HG02943 (cell line): Measurements from ENCODE around the gene OST4.
A peak's percentile ranks its signal among the peaks of the same experiment; 100 is the strongest.
"Not testable (repeated sequence)": the region's sequence is repeated elsewhere in the genome, so short reads cannot be mapped to it uniquely, and the experiment has no call there.

Experiments used
- ATAC-seq: cut with Tn5 transposase; IDR thresholded peaks from one replicate; pipeline ENCODE4 v1.9.1; 2021; ENCODE audit warnings: mild to moderate bottlenecking, low read depth, moderate library complexity; ENCODE audit not compliant: unreplicated experiment

The OST4 gene

DNA sequence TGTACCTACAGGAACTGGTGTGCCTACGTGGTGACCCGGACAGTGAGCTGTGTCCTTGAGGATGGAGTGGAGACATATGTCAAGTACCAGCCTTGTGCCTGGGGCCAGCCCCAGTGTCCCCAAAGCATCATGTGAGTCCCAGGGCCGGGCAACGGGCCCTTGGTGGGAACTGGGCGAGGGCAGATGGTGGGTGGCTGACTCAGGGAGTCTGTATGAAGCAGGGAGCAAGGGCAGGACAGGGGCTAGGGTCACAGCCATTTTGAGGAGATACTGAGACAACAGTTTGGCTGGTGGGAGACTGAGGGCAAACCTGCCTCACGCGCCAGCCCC lies 8.7 kb upstream of the OST4 start:
- ATAC-seq: no peak

DNA sequence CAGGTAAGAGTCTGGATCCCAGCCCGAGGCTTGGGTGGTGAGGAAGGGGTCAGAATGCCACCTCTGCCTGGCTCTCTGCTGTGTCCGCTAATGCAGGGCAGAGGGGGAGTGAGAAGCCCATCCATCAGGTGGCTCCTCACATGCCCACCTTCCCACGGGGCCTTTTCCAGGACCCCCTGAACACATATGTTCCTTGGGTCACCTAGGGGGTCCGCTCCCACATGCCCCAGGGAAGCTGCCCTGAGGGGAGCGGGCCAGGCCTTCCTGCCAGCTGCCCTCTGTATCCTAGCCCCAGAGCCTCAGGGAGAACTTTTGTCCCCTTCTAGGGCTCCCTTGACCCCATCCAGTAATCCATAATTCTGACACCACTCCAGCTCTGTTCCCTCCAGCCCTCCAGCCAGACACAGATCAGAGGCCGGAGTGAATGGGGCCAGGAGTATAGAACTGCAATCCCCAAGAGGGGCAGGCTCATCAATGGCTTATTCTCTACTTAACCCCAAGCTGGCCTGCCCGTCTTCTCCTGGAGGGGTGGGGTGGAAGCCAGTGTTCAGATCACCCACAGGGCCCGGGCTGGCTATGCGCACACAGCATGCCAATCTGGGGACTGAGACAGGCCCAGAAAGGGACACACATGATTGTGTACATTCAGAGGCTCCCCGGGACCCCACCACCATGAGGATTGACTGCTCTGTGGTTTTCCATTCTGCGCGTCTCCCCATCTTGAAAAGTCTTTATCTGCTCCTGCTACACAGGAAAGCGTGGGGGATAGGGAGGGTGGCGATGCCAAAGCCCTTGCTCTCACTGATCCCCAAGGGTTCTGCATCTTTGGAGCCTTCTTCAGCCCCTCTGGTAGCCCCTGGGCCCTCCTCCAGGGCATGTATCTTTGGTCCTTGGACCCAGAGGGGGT lies 8.0 kb upstream of the OST4 start:
- no peak for ATAC-seq

DNA sequence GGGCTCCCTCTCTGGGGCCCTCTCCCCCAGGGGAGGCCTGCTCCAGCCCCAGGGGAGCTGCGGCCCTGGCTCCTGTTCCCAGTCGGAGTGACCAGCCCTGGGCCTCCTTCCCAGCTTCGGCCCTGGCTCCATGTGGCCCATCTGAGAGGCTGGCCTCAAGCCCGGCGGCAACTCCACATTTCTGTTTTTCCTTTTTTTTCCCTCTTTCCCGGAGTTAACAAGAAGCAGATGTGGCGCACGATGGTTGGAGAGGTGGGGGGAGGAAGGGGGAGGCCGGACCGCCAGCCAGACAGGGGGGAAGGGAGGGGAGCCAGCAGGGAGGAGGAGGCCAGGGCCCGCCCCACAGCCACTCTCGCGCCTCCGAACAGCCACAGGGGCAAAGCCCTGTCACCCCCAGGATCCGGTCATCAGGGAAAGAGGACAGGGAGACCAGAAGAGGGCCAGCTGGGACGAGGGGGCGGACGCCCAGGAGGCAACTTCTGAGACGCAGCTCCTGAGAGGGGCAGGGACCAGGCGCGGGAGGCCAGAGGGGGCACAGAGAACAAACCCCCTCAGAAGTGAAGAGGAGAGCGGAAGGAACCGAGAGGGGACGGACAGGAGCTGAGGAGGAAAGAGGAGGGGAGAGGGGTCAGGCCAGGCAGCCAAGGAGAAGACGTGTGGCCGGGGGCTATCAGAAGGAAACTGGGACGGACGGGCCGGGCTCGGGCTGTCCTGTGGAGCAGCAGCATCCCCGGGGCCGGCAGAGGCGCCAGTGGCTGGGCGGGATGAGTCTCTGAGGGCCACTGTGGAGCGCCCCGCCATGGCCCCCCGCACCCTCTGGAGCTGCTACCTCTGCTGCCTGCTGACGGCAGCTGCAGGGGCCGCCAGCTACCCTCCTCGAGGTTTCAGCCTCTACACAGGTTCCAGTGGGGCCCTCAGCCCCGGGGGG lies 7.1 kb upstream of the OST4 start, which contains the start of gene EMILIN1:
Gene EMILIN1 (plus strand): TSS at position 349 of the 928 bp plus-strand sequence. CDS start 451 bp downstream, at position 800.
- no peak for ATAC-seq

- ATAC-seq: no peak
Measured at GRCh38 chr2:27077231-27077630, 5.8 kb upstream of the OST4 start.

DNA sequence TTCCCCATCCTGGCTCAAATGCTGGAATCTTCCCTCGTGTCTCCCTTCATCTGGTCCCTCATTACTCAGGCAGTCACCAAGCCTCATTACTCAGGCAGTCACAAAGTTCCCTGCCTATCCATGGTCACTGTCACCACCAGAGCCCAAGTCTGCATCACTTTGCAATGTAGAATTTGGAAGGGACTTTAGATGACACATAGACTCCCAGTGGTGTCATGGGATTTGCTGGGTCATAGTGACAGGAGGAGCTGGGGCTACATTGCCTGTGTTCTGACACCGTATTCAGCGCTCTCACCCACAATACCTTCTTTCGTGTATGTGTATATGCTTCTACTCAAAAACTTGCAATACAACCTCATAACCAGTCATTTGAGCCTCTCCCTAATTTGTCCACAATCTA lies 4.9 kb upstream of the OST4 start:
- no peak for ATAC-seq

DNA sequence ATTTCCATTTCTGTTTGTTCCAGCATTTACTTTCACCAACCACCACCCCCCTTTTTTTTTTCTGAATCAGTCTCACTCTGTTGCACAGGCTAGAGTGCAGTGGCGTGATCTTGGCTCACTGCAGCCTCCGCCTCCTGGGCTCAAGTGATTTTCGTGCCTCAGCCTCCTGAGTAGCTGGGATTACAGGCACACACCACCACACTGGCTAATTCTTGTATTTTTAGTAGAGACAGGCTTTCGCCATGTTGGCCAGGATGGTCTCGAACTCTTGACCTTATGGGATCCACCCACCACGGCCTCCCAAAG lies 4.1 kb upstream of the OST4 start:
- ATAC-seq: not testable (repeated sequence)

GRCh38 chr2:27074738-27075565 lies 3.5 kb upstream of the OST4 start:
- no peak for ATAC-seq

GRCh38 chr2:27073782-27074181 lies 2.3 kb upstream of the OST4 start:
- ATAC-seq: no peak

- ATAC-seq: no peak
Measured at GRCh38 chr2:27072920-27073319, 1.5 kb upstream of the OST4 start.

- ATAC-seq: peak; percentile 14
Measured at GRCh38 chr2:27071990-27072830, 756 bp upstream of the OST4 start.

DNA sequence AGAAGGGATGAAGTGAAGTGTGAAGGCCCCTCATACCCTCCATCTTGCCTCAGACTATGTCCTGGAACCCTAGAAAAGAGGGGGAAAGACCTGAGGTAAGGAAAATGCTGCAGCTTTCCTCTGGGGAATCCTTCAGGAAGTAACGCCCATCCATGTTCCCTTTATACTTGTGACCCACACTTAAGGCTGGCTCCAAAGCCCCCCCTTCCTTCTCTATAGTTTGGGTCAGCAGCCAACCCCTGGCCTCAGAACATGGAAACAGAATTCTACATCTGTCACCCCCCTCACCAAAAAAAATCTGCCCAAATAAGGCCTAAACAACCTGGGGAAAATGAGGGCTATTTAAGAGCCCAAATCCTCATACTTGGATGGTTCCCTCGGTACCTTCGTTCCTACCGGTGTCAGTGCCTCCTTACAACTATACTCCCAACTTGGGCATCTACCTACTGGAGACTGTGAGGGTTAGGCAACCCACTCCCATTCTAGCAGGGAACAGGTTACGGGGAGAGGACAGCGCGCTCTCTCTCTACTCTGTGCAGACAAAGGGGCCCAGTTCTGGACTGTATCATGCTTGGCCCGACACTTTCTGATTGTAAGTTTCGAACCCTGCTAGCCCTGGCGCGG lies 689 bp downstream of the OST4 start:
- no peak for ATAC-seq

DNA sequence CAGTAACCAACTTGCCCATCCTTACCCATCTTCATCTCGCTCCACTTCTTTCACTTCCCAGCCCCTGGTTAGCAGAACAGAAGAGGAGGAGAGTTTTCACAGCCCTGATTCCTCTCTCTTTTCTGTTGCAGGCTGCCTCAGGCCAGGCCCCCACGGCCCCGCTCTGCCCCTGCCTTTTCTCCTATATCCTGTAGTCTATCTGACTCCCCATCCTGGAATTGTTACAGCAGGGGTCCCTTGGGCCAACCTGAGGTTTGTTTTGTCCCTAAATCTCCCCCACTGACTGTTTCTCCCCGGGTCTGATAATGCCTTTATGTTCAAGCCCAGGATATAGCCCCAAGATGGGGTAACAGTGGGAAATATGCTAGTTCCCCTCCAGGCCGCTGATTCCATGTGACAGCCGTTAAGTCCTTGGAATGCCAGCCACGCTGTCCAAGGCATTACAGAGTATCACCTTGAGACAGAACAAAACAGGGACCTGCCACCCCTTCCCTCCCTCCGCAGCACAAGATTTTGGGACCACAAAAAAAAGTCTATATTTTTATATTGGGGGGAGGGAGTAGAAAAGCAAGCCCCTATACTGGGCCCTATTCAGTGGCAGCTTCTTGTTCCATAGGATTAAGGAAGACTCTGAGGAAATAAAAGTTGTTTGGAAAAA lies 1.4 kb downstream of the OST4 start:
- no peak for ATAC-seq

- no peak for ATAC-seq
Measured at GRCh38 chr2:27069436-27069835, 2.0 kb downstream of the OST4 start.

DNA sequence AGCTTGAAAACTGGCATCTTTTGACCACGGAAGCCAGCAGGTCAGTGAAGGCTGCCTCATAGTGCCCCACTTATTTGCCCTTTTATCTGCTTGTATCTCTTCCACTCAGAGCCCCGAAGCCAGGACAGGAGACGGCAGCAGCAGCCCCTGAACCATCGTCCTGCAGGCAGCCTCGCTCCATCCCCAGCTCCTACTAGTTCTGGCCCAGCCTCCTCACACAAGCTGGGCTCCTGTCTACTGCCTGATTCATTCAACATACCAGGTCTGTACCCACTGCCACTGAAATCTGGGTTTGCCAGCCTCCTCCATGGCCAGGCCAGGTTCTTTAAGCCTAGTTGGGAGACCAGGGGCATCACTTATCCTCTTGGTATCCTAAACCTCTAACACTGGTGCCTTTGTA lies 4.1 kb downstream of the OST4 start:
- no peak for ATAC-seq

DNA sequence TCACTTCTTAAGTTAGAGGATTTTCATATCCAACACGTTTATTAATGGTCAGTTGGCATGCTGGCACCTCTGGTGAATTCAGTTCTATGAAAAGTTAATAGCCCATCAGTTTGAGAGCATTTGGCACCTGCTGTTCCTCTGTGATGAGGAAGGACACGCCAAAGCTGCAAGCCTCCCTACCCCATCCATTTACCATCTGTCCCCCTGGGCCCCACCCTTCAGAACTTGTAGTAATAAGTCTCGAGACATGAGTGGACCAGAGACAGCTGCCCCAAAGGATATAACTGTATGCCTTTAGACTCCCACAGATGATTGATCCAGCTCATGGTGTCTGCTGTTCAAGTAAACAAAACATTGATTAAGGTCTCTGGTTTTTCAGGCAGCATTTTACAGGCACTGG lies 6.3 kb downstream of the OST4 start:
- ATAC-seq: no peak

GRCh38 chr2:27060323-27060722 lies 11.1 kb downstream of the OST4 start:
- no peak for ATAC-seq

DNA sequence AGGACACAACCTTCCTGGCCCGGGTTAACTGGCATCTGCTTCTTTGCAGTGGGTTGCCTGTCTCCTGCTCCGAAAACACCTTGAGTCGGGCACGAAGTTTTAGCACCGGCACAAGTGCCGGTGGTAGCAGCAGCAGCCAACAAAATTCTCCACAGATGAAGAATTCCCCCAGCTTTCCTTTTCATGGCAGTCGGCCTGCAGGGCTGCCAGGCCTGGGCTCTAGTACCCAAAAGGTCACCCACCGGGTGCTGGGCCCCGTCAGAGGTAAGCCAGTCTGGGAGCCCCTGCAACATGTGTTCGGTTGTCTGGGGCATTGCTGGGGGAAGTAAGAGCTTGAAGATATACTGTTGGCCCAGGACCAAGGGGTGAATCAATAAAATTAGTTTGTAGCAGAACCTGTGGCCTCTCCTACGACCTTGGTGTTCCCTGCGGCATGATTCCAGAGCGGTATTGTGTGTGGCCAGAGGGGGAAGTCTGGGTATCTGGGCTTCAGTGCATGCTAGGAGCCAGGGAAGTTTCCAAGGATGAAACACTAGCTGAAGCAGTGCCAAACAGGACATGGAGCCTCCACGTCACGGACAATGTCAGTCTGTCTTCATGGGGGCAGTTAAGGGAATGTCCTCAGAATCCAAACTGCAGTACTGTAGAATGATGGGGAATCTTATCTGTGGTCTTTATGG lies 12.2 kb downstream of the OST4 start:
- ATAC-seq: no peak

- ATAC-seq: no peak
Measured at GRCh38 chr2:27058210-27058609, 13.2 kb downstream of the OST4 start.
